Measurements from ENCODE around the gene ADAT1.

The ADAT1 gene

DNA sequence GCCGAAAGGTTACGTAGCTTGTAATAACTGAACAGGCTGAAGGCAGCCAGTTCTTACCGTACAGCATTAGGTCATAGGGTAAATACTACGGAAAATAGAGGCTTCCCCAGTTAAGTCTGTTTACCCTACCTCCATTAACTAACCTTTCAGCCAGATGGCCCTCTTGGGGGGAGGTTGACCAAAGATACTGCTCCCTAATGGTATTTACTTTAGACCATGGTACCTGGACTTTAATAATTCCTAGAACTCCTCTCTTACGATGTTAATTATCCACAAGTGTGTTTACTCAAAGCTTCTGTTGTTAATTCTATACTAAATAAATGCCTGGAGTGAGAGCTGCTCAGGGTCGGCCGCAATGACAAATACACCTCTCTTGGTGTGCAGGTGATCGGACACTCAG is 9.8 kb upstream of the ADAT1 start:
- DNase-seq (ENCODE audit: extremely low read depth, low read depth) = no peak
- TF ChIP-seq, protein P1, sequence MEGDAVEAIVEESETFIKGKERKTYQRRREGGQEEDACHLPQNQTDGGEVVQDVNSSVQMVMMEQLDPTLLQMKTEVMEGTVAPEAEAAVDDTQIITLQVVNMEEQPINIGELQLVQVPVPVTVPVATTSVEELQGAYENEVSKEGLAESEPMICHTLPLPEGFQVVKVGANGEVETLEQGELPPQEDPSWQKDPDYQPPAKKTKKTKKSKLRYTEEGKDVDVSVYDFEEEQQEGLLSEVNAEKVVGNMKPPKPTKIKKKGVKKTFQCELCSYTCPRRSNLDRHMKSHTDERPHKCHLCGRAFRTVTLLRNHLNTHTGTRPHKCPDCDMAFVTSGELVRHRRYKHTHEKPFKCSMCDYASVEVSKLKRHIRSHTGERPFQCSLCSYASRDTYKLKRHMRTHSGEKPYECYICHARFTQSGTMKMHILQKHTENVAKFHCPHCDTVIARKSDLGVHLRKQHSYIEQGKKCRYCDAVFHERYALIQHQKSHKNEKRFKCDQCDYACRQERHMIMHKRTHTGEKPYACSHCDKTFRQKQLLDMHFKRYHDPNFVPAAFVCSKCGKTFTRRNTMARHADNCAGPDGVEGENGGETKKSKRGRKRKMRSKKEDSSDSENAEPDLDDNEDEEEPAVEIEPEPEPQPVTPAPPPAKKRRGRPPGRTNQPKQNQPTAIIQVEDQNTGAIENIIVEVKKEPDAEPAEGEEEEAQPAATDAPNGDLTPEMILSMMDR (IDR thresholded peaks at IDR 0.05; ENCODE audit: low read depth, low read length, missing control alignments) = no peak
- H3K4me3 ChIP-seq (replicated peaks; ENCODE audit: low read depth, low read length) = no peak overlapping the region

DNA sequence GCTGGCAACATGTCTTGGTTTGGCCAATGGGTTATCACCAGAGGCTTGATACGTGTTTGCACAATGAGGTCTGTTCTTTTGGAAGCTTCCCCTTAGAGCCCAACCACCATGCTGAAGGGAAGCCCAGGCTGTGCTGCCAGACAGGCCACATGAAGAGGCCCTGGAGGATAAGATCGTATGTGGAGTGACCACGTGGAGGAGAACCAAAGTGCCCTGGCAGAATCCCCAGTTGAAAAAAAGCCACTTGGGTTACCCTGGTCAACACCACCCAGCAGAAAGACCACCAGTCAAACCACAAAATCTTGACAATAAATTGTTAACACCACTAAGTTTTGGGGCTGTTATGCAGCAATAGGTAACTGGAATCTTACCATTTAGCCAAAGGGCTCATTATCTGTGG is 7.0 kb upstream of the ADAT1 start:
- TF ChIP-seq, protein P1 (IDR thresholded peaks at IDR 0.05; ENCODE audit: low read depth, low read length, missing control alignments) = no peak
- DNase-seq (ENCODE audit: extremely low read depth, low read depth) = no peak

DNA sequence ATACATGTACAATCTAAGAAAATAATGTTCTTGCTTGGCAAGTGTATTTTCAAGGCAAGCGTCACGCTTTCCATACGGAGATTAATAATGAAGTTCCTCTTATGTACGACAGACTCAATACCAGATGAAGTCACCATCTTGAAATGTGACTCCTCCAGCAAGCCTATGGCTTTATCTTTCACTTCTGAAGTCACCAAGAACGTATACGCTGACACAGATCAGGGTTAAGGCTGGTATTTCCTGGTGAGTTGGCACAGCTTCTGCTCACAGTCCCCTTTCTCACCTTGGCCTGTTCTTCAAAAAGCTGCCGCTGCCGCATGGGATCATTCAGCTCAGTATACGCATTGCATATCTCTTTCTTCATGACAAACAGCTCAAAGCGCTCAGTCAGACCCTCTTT is 6.1 kb upstream of the ADAT1 start:
- DNase-seq (ENCODE audit: extremely low read depth, low read depth) = no peak
- TF ChIP-seq, protein P1 (IDR thresholded peaks at IDR 0.05; ENCODE audit: low read depth, low read length, missing control alignments) = no peak
- no peak overlapping the region for H3K4me3 ChIP-seq (replicated peaks; ENCODE audit: low read depth, low read length)

More for the DNA sequence above, 7.0 kb upstream of the ADAT1 start:
- no peak overlapping the region for H3K4me3 ChIP-seq (replicated peaks; ENCODE audit: low read depth, low read length)

DNA sequence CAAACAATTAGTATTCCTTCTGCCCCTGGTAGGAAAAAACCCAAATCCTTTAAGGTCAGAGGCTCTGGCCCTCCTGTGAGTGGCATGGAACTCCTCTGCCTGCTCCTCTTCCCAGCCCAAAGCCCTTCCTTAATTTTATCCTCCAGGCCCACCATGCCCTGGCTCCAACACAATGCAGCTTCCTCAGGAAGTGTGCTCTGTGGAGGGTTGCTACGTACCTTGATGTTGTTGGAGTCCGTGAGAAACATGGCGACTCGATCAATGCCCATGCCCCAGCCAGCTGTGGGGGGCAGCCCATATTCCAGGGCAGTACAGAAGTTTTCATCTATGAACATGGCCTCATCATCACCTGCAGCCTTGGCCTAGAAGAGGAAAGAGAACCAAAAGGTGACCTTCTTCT is 5.3 kb upstream of the ADAT1 start:
- DNase-seq (ENCODE audit: extremely low read depth, low read depth) = no peak
- H3K4me3 ChIP-seq (replicated peaks; ENCODE audit: low read depth, low read length) = no peak overlapping the region
- TF ChIP-seq, protein P1 (IDR thresholded peaks at IDR 0.05; ENCODE audit: low read depth, low read length, missing control alignments) = no peak

DNA sequence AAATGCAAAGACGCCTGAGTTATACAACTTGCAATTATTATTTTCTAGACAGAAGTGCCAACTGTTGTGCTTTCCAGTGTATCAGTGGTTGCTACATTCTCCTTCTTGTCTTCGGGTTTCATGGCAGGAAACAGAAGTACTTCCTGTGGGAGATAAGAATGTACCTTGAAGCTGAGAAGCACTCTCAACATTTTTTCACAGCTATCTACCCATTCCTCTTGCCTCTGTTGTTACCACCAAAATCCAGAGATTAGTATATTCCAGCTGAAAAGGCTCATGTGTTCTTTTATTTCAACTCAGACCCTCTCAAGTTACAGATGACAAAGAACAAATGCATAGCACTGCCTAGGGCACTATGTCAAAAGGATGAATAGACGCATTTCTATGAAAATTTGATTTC is 4.8 kb upstream of the ADAT1 start:
- no peak for DNase-seq (ENCODE audit: extremely low read depth, low read depth)
- TF ChIP-seq, protein P1 (IDR thresholded peaks at IDR 0.05; ENCODE audit: low read depth, low read length, missing control alignments) = no peak
- no peak overlapping the region for H3K4me3 ChIP-seq (replicated peaks; ENCODE audit: low read depth, low read length)

DNA sequence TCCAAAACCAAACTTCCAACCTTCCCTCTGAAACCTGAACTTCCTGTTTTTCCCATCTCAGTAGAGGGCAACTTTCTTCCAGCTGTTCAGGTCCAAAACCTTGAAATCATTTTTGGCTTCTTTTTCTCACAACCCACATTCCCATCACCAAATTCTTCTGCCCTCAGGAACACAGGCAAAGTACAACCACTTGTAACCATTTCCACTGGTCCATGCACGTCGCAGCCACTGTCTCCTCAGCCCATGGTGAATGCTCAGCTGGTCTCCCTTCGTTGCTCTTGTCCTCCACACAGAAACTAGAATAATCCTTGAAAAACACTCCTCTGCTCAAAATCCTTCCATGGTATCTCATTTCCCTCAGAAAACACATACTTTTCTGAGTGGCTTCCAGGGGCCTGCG is 3.7 kb upstream of the ADAT1 start:
- no peak overlapping the region for H3K4me3 ChIP-seq (replicated peaks; ENCODE audit: low read depth, low read length)
- TF ChIP-seq, protein P1 (IDR thresholded peaks at IDR 0.05; ENCODE audit: low read depth, low read length, missing control alignments) = no peak
- no peak for DNase-seq (ENCODE audit: extremely low read depth, low read depth)

DNA sequence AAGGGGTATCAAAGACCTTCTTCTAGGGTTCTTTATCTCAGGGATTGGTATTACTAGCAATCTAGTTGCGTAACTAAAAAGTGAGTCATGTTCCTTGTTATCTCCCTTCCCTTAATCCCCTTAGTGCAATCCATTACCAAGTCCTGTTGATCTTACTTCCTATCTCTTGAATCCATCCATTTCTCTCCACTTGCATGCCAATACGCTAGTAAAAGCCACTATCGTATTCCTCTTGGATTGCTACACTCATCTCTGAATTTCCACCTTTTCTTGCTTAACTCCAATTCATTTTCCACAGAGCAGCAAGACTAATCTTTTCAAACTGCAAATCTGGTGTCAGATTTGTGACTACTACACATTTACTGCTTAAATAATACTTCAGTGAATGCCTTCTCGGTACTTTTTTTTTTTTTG is 1.8 kb upstream of the ADAT1 start:
- DNase-seq (ENCODE audit: extremely low read depth, low read depth) = no peak
- no peak overlapping the region for H3K4me3 ChIP-seq (replicated peaks; ENCODE audit: low read depth, low read length)
- TF ChIP-seq, protein P1 (IDR thresholded peaks at IDR 0.05; ENCODE audit: low read depth, low read length, missing control alignments) = no peak
